Kidney (tissue), 14 donors: ENCODE measurements around the gene PRRC2A. TPM values are rescaled to one million over a fixed set of nuclear protein-coding genes. Genes with fewer than 3 reads are reported as not detected.

Source experiments
- DNase-seq, 5 donors: peaks; one replicate each; pipeline ENCODE4 v3.0.0-alpha.2; 2013 to 2020
- FAIRE-seq: peaks from 2 replicates; lab custom pipeline; 2012; peaks lifted over from hg19 to GRCh38; lab: Jason Lieb, UNC
- H3K27ac ChIP-seq, 2 donors: one replicate each; pipeline ENCODE4 v1.7.0; 2013; ENCODE audit warnings: low read depth in 2 of 2, low read length in 2 of 2, inconsistent platforms in 1 of 2
- H3K27me3 ChIP-seq: one replicate; pipeline ENCODE4 v1.7.1; 2013; ENCODE audit warnings: low read length, inconsistent platforms; ENCODE audit not compliant: control insufficient read depth, insufficient read depth
- H3K36me3 ChIP-seq, 3 donors: one replicate each; pipeline versions ENCODE4 v1.7.0 to v1.7.1; 2013; ENCODE audit warnings: low read length in 3 of 3, control low read depth in 1 of 3, inconsistent platforms in 1 of 3; ENCODE audit not compliant: insufficient read depth in 3 of 3, control insufficient read depth in 2 of 3
- H3K4me1 ChIP-seq, 3 donors: one replicate each; pipeline versions ENCODE4 v1.7.0 to v1.7.1; 2013; ENCODE audit warnings: low read length in 3 of 3, inconsistent platforms in 1 of 3, low read depth in 1 of 3; ENCODE audit not compliant: control insufficient read depth in 2 of 3, insufficient read depth in 2 of 3
- H3K4me3 ChIP-seq, 3 donors: one replicate each; pipeline versions ENCODE4 v1.7.0 to v1.8.1; 2013; ENCODE audit warnings: low read length in 3 of 3, control low read depth in 1 of 3, inconsistent platforms in 1 of 3
- H3K9ac ChIP-seq, 3 donors: one replicate each; pipeline versions ENCODE4 v1.7.0 to v1.7.1; 2013; ENCODE audit warnings: low read length in 3 of 3, control low read depth in 1 of 3, inconsistent platforms in 1 of 3
- H3K9me3 ChIP-seq, 3 donors: one replicate each; pipeline versions ENCODE4 v1.7.0 to v1.7.1; 2013; ENCODE audit warnings: low read length in 3 of 3, control low read depth in 1 of 3, inconsistent platforms in 1 of 3; ENCODE audit not compliant: control insufficient read depth in 2 of 3, insufficient read depth in 1 of 3
- intact Hi-C: fragments of 100-400 bp; cut with DNase I; formaldehyde crosslinking; loops from one replicate; pipeline ENCODE4 v1.11.1; 2022
- polyA plus RNA-seq: library from polyadenylated mRNA; stranded (reverse); fragments of 350-450 nt; fragmentation: Illumina TruSeq; extraction: RNeasy Lipid Tissue Mini Kit (QIAGEN cat#74804); gene quantifications from one replicate; pipeline ENCODE4 v1.2.3, GENCODE V29; 2014; ENCODE audit warnings: low read depth, low replicate concordance; ENCODE audit not compliant: insufficient read depth
- total RNA-seq: library from RNA; stranded (reverse); fragmentation: NEBNext Ultra II Directional; extraction: Animal tissue kit (Norgen Biotek cat#: 25700); gene quantifications from one replicate; pipeline ENCODE4 v1.2.1, GENCODE V29; 2021
- TF ChIP-seq, protein P1 (sequence below): IDR thresholded peaks from 3 replicates; pipeline ENCODE4 v1.5.1; 2012; ENCODE audit warnings: mild to moderate bottlenecking, moderate library complexity, borderline replicate concordance; ENCODE audit not compliant: insufficient read depth; ENCODE audit errors: extremely low read depth
- donor health status: control.
- donor health status: control.
- donor health status: control.
- donor health status: control.
- donor health status: control.
- donor health status: DM: yes; HTN: yes; CAD: no.
- donor health status: Normal renal cell carcinoma (clear cell type).

PRRC2A gene
- total and polyA plus RNA-seq, 2 donors from 2014 or later, result 84.6 to 159 TPM

DNA sequence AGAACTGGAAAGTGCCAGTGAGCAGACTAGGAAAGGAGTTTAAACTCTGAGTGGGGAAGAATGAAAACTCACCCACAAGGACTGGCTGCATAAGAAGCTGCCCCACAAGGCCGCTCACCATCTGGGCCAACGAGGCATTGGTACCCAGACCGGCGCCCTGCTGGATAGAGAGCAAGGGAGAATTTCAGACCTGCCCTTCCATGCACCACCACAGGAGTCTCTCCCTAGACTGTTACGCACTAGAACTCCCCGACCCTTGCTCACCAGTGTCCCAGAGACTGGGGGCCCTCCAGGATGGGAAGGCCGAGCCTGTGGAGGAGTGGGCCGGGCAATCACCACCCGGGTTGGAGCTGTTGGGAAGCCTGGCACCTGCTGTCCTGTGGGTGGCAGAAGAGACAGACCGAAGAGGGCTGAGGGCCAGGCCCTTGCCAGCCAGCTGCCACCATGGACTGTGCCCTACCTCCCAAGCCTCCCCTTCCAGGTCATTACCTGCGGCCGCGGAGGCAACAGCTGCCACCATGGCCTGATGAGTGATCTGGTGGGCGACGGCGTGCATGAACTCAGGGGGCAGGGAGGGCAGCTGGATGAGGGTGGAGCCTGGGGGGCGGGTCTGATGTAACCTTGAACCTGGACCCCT, 23.4 kb downstream of the PRRC2A start:
- intact Hi-C loops, result no loop called here
- H3K4me3 ChIP-seq, result no peak overlapping the region
- H3K4me1 ChIP-seq, result no peaks in the 10 kb centered on the region
- H3K9ac ChIP-seq, result no peak overlapping the region
- H3K9me3 ChIP-seq, result no peaks in the 10 kb centered on the region
- DNase-seq (no peak), FAIRE-seq (no peak)
- H3K27ac ChIP-seq, result no peak overlapping the region
- H3K36me3 ChIP-seq, result peaks cover 9 to 86% (median 60%) of the 10 kb centered on the region in 3 donors
- H3K27me3 ChIP-seq, result no peaks in the 10 kb centered on the region
- TF ChIP-seq, protein P1, sequence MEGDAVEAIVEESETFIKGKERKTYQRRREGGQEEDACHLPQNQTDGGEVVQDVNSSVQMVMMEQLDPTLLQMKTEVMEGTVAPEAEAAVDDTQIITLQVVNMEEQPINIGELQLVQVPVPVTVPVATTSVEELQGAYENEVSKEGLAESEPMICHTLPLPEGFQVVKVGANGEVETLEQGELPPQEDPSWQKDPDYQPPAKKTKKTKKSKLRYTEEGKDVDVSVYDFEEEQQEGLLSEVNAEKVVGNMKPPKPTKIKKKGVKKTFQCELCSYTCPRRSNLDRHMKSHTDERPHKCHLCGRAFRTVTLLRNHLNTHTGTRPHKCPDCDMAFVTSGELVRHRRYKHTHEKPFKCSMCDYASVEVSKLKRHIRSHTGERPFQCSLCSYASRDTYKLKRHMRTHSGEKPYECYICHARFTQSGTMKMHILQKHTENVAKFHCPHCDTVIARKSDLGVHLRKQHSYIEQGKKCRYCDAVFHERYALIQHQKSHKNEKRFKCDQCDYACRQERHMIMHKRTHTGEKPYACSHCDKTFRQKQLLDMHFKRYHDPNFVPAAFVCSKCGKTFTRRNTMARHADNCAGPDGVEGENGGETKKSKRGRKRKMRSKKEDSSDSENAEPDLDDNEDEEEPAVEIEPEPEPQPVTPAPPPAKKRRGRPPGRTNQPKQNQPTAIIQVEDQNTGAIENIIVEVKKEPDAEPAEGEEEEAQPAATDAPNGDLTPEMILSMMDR, result no peak

DNA sequence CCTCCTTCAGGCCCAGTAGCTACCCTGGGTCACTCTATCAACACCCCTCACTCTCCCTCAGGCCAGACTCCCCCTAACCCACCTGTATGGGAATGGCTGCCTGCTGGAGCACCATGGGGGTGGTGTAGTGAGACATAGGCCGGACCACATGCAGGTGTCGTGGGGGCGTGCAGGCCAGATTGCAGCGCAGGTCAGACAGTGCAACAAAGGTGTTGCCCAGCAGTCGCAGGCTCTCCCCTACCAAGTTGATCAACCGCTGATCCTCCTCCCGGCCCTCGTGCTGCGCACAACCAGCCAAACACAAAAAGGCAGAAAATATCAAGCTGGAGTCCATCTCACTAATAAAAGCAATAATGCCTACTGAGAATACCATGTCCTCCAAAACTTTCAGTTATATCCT, 24.8 kb downstream of the PRRC2A start:
- no peak for DNase-seq
- FAIRE-seq, result no peak
- Histone ChIP-seq H3K9me3 (no peaks in the 10 kb centered on the region), H3K4me3 (no peak overlapping the region), H3K36me3 (peaks cover 14 to 79% (median 59%) of the 10 kb centered on the region in 3 donors), H3K27me3 (no peaks in the 10 kb centered on the region), H3K27ac (no peak overlapping the region), H3K9ac (no peak overlapping the region), H3K4me1 (no peaks in the 10 kb centered on the region)
- intact Hi-C loops, result no loop called here
- TF ChIP-seq, protein P1, result no peak

GRCh38 chr6:31651602-31652191, 31.2 kb downstream of the PRRC2A start:
- TF ChIP-seq, protein P1, result no peak
- Histone ChIP-seq H3K9me3 (no peaks in the 10 kb centered on the region), H3K27me3 (no peaks in the 10 kb centered on the region), H3K4me3 (peak overlapping the region; percentile 87 to 98 (median 97)), H3K27ac (peak overlapping the region; percentile 98 to 100), H3K9ac (peak overlapping the region; percentile 90 to 98 (median 90)), H3K36me3 (peaks cover 10 to 27% (median 22%) of the 10 kb centered on the region in 3 donors), H3K4me1 (peaks cover 0 to 24% (median 17%) of the 10 kb centered on the region in 3 donors)
- DNase-seq (peak in 2 of 5 donors; percentile 79 to 90), FAIRE-seq (no peak)
- intact Hi-C loops, result no loop called here
